ENCODE results near the gene CCDC157.

DNA sequence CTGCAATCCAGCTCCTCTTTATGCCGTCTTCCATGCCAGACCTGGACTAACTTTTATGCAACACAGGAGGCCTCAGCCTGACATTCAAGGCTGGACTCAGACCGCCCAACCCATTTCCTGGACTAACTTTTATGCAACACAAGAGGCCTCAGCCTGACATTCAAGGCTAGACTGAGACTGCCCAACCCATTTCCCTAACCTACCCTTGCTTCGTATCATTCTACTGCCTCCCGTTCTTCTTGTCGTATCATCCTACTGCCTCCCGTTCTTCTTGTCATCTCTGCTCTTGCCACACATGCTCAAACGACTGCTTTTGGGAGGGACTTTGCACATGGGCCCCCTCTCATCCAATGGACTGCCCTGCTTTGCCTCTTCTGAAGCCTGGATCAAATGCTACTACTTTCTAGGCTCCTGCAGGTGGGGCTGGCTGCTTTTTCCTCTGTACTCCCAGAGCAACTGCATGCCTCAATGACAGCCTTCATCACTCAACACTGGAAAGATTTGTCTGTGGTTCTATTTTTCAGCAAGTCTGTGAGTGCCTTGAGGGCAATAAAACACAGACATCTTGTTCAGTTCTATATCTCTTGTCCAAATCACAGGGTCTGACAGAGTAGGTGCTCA lies 37.9 kb upstream of the CCDC157 start:
- TF ChIP-seq, protein P1, sequence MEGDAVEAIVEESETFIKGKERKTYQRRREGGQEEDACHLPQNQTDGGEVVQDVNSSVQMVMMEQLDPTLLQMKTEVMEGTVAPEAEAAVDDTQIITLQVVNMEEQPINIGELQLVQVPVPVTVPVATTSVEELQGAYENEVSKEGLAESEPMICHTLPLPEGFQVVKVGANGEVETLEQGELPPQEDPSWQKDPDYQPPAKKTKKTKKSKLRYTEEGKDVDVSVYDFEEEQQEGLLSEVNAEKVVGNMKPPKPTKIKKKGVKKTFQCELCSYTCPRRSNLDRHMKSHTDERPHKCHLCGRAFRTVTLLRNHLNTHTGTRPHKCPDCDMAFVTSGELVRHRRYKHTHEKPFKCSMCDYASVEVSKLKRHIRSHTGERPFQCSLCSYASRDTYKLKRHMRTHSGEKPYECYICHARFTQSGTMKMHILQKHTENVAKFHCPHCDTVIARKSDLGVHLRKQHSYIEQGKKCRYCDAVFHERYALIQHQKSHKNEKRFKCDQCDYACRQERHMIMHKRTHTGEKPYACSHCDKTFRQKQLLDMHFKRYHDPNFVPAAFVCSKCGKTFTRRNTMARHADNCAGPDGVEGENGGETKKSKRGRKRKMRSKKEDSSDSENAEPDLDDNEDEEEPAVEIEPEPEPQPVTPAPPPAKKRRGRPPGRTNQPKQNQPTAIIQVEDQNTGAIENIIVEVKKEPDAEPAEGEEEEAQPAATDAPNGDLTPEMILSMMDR (IDR thresholded peaks at IDR 0.05), result no peak
- TF ChIP-seq POLR2AphosphoS5 (IDR thresholded peaks at IDR 0.05), result no peak

All from suprapubic skin (tissue), 3 donors.